HG02610 (cell line): ENCODE results near the gene UBTD2.
"Not testable (repeated sequence)": the region's sequence is repeated elsewhere in the genome, so short reads cannot be mapped to it uniquely, and the experiment has no call there.

Experiments used
- ATAC-seq: cut with Tn5 transposase; IDR thresholded peaks from one replicate; pipeline ENCODE4 v1.9.1; 2021; ENCODE audit warnings: mild to moderate bottlenecking, moderate library complexity; ENCODE audit not compliant: unreplicated experiment

UBTD2 gene

DNA sequence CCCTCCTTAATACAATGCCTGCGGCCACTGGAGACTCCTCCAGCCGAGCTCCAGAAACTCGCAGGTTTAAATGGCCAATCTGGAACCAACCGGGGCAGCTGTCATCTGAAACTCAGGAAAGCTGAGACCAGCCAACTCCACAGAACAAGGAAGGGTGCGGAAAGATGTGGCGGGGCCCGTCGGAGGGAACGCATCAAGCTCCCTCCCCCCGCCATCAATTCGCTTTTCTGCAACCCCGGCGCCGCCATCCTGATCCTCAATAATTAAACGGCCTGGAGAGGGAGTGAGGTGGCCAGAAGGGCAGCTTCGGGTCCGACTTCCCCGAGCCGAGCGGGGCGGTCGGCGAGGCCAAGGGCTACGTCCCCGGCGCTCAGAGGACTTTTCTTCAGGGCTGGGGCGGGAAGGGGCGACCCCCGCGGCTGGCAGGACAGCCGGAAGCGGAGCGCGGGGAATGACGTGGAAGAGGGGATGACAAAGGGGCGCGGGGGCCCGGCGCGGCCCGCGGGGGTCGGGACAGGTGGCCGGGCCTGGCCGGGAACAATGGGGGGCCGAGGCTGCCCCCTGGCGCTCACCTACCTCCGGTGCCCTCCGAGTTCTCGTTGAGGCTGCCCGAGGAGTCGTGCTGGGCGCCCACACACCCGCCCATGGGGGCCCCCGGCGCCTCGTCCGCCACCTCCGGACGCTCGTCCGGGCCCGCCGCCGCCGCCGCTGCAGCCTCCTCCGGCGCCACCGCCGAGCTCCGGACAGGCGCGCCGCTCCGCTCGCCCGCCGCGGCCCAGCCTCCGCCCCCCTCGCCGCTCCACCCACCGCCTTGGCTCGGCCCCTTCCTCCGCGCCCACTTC lies at the start of gene UBTD2:
UBTD2 (minus strand) TSS at position 745 of the 842 bp plus-strand sequence; CDS start at position 646, 99 bp downstream.
- ATAC-seq, result peak; percentile 90

- not testable (repeated sequence) for ATAC-seq
These were observed 43.3 kb upstream of the UBTD2 start for GRCh38 chr5:172326901-172327300.

GRCh38 chr5:172325452-172325851 lies 41.9 kb upstream of the UBTD2 start:
- no peak for ATAC-seq

DNA sequence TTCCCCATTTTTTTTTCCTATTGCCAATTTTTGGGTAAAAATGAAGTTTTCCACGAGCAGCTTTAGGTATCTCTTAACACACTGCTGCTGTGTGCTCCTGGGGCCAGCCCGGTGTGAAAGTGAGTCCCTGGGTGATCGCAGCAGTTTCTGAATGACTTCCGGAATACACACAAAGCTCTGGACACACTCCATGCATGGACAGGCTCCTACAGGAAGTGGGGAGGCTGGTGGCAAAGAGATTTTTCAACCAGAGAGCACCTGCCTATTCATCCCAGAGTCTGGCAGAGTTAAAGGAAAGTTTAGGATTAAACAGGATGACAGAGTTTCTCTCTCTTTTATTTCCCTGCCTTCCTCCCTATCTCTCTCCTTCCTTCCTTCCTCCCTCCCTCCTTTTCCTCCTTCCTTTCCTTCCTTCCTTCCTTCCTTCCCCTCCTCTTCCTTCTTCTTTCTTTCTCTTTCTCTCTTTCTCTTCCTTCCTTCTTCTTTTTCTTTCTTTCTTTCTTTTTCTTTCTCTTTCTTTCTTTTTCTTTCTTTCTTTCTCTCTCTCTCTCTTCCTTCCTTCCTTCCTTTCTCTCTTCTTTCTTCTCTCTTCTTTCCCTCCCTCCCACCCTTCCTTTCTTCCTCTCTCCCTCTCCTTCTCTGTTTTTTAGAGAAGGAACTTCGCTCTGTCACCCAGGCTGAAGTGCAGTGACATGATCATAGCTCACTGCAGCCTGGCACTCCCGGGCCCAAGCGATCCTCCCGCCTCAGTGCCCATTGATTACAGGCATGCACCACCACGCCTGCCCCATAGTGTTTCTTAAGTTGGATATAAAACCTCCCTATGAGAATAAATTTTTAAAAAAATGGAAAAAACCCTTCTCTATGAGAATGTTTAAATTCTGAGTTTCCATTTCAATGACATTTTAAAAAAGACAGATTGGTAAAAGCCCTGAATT lies 38.7 kb upstream of the UBTD2 start:
- ATAC-seq, result peak; percentile 74

GRCh38 chr5:172321593-172321992 lies 38.0 kb upstream of the UBTD2 start:
- ATAC-seq, result no peak

GRCh38 chr5:172319708-172320441 lies 36.3 kb upstream of the UBTD2 start:
- no peak for ATAC-seq

- peak; percentile 81 for ATAC-seq
These were observed 32.3 kb upstream of the UBTD2 start for GRCh38 chr5:172315587-172316493.

DNA sequence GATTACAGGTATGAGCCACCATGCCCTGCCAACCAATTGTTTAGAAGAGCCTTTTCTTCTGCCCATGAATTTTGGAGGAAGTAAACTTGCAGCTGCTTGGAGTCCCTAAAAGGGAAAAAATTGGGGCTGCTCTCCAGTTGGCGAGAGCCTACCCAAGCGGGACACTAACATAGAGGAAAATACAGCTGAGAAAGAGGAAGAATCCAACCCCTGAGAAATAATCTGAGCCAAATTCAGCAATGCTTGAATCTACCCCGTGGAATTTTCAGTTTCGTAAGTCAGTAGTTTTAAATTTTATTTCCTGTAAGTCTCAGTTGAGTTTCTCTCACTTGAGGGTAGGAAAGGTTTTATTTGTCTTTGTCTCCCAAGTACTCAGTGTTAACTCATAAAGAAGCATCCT lies 30.4 kb upstream of the UBTD2 start:
- ATAC-seq, result no peak

DNA sequence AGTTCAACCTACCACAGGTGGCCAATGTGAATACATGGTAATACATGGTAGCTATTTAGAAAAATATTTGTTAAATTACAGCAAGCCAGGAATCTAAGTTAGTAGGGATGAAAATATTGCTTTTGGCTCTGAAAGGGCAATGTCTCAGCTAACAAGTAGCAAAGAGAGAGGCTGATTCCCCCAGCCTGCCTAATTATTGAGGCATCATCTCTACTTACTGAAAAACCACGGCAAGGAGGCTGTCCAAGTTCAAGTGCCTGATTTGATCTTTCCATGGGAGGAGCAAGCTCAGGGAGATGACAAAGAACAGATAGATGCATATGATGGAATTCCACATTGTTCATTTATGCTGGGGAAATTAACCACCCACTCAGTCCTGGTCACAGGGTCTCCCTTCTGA lies 28.7 kb upstream of the UBTD2 start:
- no peak for ATAC-seq

DNA sequence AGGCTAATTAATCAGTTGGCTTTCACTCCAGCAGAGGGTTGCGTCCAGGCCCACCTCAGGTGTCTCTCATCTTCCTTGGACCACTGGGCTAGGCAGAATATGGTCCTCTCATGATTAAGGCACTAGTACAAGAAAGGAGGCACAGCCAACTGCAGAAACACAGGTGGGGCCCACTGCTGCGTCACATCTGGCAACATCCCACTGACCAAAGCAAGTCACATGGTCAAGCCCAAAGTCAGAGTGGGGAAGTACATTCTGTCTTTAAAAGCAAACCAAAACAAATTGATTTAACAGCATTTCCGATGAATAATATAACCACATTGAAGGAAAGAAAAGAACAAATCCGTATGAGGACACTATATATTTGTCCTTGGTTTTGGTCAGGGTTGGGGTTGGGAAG lies 28.0 kb upstream of the UBTD2 start:
- no peak for ATAC-seq

DNA sequence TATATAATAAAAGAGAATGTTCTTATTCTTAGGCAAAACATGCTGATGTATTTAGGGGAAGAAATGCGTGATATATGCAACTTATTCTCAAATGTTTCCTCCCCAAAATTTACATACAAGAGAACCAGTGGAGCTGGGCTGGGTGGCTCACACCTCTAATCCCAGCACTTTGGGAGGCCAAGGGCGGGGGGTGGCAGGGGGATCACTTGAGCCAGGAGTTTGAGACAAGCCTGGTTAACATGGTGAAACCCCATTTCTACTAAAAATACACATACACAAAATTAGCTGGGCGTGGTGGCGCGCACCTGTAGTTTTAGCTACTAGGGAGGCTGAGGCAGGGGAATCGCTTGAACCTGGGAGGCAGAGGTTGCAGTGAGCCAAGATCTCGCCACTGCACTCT lies 27.5 kb upstream of the UBTD2 start:
- ATAC-seq, result no peak

GRCh38 chr5:172305380-172305779 lies 21.8 kb upstream of the UBTD2 start:
- ATAC-seq, result no peak

GRCh38 chr5:172303572-172304335 lies 20.2 kb upstream of the UBTD2 start:
- no peak for ATAC-seq

DNA sequence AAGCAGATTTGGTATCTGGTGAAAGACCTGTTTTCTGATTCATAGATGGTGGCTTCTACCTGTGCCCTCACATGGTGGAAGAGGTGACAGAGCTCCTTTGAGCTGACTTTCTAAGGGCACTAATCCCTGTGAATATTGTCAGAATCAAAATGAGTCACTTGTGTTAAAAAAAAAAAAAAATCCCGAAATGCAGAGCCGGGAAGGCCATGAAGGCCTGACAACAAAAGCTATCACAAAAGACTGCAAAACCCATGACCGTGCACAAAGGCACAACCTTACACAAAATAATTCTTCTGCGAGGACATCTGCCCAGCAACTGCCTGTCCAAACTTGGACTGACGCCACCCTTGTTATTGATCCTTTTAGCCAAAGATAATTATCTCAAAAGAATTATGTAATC lies 19.6 kb upstream of the UBTD2 start:
- no peak for ATAC-seq

DNA sequence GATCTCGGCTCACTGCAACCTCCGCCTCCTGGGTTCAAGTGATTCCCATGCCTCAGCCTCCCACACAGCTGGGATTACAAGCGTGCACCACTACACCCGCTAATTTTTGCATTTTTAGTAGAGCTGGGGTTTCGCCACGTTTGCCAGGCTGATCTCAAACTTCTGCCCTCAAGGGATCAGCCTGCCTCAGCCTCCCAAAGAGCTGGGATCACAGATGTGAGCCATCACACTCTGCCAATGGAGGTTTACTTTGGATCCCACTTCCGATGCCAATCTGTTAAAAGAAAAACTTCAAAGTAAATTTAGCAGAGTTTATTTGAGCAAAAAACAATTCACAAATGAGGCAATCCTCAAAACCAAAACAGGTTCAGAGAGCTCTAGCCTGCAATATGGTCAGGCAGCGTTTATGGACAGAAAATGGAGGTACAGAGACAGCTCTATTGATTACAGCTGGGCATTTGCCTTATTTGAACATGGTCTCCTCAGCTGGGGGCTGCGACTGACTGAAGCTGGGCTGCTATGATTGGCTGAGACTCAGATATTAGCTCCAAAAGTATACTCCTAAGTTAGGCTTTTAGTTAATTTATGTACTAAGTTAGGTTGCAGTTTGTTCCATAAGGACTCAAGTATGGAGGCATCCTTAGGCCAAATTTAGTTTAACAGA lies 18.6 kb upstream of the UBTD2 start:
- ATAC-seq, result no peak

- ATAC-seq, result no peak
These were observed 16.4 kb upstream of the UBTD2 start for GRCh38 chr5:172299916-172300439.

- ATAC-seq, result no peak
These were observed 11.3 kb upstream of the UBTD2 start for GRCh38 chr5:172294831-172295230.

DNA sequence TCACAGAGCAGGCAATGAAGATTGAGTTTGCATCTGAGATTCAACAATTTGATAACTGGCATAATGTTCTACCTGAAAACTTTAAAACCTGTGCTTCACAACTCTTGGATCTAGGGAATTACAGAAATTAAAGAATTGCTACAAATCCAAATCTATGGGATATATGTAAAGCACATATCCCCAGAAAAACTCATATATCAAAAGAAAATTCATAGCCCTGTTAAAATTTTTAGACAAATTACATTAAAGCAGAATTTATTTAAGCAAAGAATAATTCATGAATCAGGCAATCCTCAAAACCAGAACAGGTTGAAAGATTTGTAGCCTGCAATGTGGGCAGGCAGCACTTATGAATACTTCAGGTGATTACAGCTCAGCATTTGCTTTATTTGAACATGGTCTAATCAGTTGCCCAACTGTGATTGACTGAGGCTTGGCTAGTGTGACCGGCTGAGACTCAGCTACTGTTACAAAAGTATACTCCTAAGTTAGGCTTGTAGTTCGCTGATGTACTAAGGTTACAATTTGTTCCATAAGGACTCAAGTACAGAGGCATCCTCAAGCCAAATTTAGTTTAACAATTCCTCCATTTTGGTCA lies 10.3 kb upstream of the UBTD2 start:
- no peak for ATAC-seq
